OCI-LY7 (cell line): ENCODE data around the gene SGMS1. TPM values are rescaled to one million over a fixed set of nuclear protein-coding genes. Genes with fewer than 3 reads are reported as not detected.

Experiments
- BruUV-seq: library from RNA; stranded (reverse); fragments of 400-500 nt; replicated peaks from 2 replicates; lab custom pipeline; 2021; lab: Mats Ljungman, UMichigan
- CTCF ChIA-PET: fragments of 300-600 bp; sonication (Branson Sonifier 250); formaldehyde crosslinking; loops from one replicate; lab custom pipeline; 2022; ENCODE audit warnings: antibody characterized with exemption; ENCODE audit not compliant: unreplicated experiment; lab: Charles Lee
- POLR2A ChIA-PET: fragments of 300-600 bp; sonication (Branson Sonifier 250); formaldehyde crosslinking; loops from one replicate; lab custom pipeline; 2022; ENCODE audit warnings: antibody characterized with exemption; lab: Charles Lee
- DNase-seq: peaks from one replicate; pipeline ENCODE4 v3.0.0-alpha.2; 2015; ENCODE audit warnings: low spot score
- H2AFZ ChIP-seq: fragments of 200-600 bp; sonication (generic), shearing (Covaris generic); 2 replicates; pipeline ENCODE4 v1.6.1; 2014; ENCODE audit warnings: mild to moderate bottlenecking, antibody characterized with exemption, low read length, moderate library complexity
- H3K27ac ChIP-seq: fragments of 200-600 bp; sonication (generic); 2 replicates; pipeline ENCODE4 v1.5.1; 2014; ENCODE audit warnings: mixed run types, low read depth, mild to moderate bottlenecking, moderate library complexity, low read length, inconsistent platforms; ENCODE audit not compliant: poor library complexity, severe bottlenecking
- H3K36me3 ChIP-seq: fragments of 200-600 bp; sonication (generic); 2 replicates; pipeline ENCODE4 v1.6.1; 2014; ENCODE audit warnings: mild to moderate bottlenecking, antibody characterized with exemption, low read length, moderate library complexity, mixed read lengths; ENCODE audit not compliant: insufficient read depth
- H3K4me1 ChIP-seq: fragments of 200-600 bp; sonication (generic); 2 replicates; pipeline ENCODE4 v1.5.1; 2014; ENCODE audit warnings: mild to moderate bottlenecking, low read length; ENCODE audit not compliant: insufficient read depth, poor library complexity, severe bottlenecking
- H3K4me2 ChIP-seq: fragments of 200-600 bp; sonication (generic); 2 replicates; pipeline ENCODE4 v1.6.1; 2014; ENCODE audit warnings: mild to moderate bottlenecking, low read length
- H3K4me3 ChIP-seq: fragments of 200-600 bp; sonication (generic); 2 replicates; pipeline ENCODE4 v1.5.1; 2014; ENCODE audit warnings: mild to moderate bottlenecking, low read depth, low read length; ENCODE audit not compliant: poor library complexity, severe bottlenecking
- H3K79me2 ChIP-seq: fragments of 200-600 bp; sonication (generic); 2 replicates; pipeline ENCODE4 v1.6.1; 2016; ENCODE audit warnings: low read depth, mild to moderate bottlenecking, low read length, moderate library complexity, mixed read lengths; ENCODE audit not compliant: insufficient read depth
- H3K9me2 ChIP-seq: fragments of 200-600 bp; sonication (generic); 2 replicates; pipeline ENCODE4 v1.6.1; 2016; ENCODE audit warnings: mild to moderate bottlenecking, low read length, mixed read lengths; ENCODE audit not compliant: insufficient read depth
- H3K9me3 ChIP-seq: fragments of 200-600 bp; sonication (generic); 2 replicates; pipeline ENCODE4 v1.6.1; 2014; ENCODE audit warnings: mild to moderate bottlenecking, mixed run types, low read length, mixed read lengths
- H4K20me1 ChIP-seq: fragments of 200-600 bp; sonication (generic); 2 replicates; pipeline ENCODE4 v1.6.1; 2014; ENCODE audit warnings: mild to moderate bottlenecking, antibody characterized with exemption, low read length, moderate library complexity, mixed read lengths; ENCODE audit not compliant: insufficient read depth
- EZH2phosphoT487 ChIP-seq: fragments of 200-600 bp; sonication (generic); IDR thresholded peaks from 2 replicates; pipeline ENCODE4 v1.6.1; 2018; ENCODE audit warnings: low read depth, borderline replicate concordance, mild to moderate bottlenecking, mixed run types, antibody characterized with exemption, low read length, moderate library complexity, mixed read lengths
- intact Hi-C: fragments of 100-400 bp; cut with micrococcal nuclease; formaldehyde crosslinking; loops from one replicate; pipeline ENCODE4 v1.10.0; 2022; ENCODE audit not compliant: unreplicated experiment
- total RNA-seq, 2 experiments: library from RNA; depleted of rRNA in 1 of 2; stranded (reverse); fragments of >200 nt in 1 of 2; shearing (Covaris generic) in 1 of 2; gene quantifications; 2 replicates each; pipeline ENCODE4 v1.2.3, GENCODE V29; 2014 to 2022
- TF ChIP-seq, protein P1 (sequence below): fragments of 200-600 bp; sonication (generic); conservative IDR thresholded peaks from 2 replicates; pipeline ENCODE4 v1.5.1; 2014; ENCODE audit warnings: mild to moderate bottlenecking, antibody characterized with exemption, low read length, moderate library complexity, mixed read lengths

SGMS1 gene
- total RNA-seq, 2 experiments from 2014 or later = 45.4 to 57.5 TPM

DNA sequence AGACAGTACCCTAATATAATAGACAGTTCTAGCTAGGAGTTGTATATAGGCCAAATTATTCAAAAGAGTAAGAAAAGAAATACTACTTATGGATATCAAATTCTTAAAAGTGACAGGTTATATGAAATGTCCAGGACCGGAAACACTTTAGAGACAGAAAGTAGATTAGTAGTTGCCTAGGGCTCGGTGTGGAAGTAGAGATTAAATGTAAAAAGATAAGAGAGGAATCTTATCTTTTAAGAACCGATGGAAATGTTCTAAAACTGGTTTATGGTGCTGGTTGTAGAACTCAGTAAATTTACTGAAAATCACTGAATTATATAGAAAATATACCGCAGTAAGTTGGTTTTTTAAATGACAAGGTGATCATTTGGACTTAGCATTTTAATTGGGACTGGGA is 224.9 kb downstream of the SGMS1 start:
- Histone ChIP-seq H3K4me3 (no peak overlapping the region), H3K4me2 (no peak overlapping the region), H3K79me2 (no peaks in the 10 kb centered on the region), H3K4me1 (no peaks in the 10 kb centered on the region), H3K9me3 (no peaks in the 10 kb centered on the region), H2AFZ (no peak overlapping the region), H3K36me3 (no peaks in the 10 kb centered on the region), H3K9me2 (no peaks in the 10 kb centered on the region), H3K27ac (no peak overlapping the region), H4K20me1 (no peaks in the 10 kb centered on the region)
- no peak for DNase-seq
- ChIA-PET CTCF (no interaction called here), POLR2A (interaction anchor here (1.0 to 1.4 kb wide), 2 partner anchors 11 to 12 kb away, joined by 3 to 8 read pairs; no protein-coding TSS in a partner anchor)
- no peak for TF ChIP-seq EZH2phosphoT487
- TF ChIP-seq, protein P1, sequence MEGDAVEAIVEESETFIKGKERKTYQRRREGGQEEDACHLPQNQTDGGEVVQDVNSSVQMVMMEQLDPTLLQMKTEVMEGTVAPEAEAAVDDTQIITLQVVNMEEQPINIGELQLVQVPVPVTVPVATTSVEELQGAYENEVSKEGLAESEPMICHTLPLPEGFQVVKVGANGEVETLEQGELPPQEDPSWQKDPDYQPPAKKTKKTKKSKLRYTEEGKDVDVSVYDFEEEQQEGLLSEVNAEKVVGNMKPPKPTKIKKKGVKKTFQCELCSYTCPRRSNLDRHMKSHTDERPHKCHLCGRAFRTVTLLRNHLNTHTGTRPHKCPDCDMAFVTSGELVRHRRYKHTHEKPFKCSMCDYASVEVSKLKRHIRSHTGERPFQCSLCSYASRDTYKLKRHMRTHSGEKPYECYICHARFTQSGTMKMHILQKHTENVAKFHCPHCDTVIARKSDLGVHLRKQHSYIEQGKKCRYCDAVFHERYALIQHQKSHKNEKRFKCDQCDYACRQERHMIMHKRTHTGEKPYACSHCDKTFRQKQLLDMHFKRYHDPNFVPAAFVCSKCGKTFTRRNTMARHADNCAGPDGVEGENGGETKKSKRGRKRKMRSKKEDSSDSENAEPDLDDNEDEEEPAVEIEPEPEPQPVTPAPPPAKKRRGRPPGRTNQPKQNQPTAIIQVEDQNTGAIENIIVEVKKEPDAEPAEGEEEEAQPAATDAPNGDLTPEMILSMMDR = no peak
- BruUV-seq = no TSS peak
- intact Hi-C loops = no loop called here

DNA sequence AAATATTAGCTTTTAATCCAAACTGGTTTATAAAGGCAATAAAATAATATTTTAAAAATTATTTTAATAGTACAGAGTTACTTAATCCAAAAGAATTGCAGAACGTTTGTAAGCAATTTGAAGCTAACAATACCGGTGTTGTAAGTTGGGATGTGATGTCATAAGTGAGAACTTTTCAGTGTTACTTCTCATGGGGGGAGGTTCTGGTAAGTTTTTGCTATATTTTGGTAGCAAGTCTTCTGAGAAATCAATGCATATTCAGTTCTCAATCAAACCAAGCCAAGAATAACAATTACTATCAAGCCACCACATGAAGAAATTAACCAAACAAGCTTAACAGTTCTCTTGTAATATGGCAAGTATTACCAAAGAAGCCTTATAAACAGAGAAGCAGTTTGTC is 225.4 kb downstream of the SGMS1 start:
- BruUV-seq = no TSS peak
- Histone ChIP-seq H3K4me1 (no peaks in the 10 kb centered on the region), H3K9me3 (no peaks in the 10 kb centered on the region), H3K79me2 (no peaks in the 10 kb centered on the region), H3K4me2 (no peak overlapping the region), H3K36me3 (no peaks in the 10 kb centered on the region), H2AFZ (no peak overlapping the region), H3K9me2 (no peaks in the 10 kb centered on the region), H3K4me3 (no peak overlapping the region), H3K27ac (no peak overlapping the region), H4K20me1 (no peaks in the 10 kb centered on the region)
- no peak for TF ChIP-seq EZH2phosphoT487
- DNase-seq = no peak
- ChIA-PET POLR2A (interaction anchor here (1.0 to 1.4 kb wide), 3 partner anchors 11 to 38 kb away, joined by 3 to 8 read pairs (median 3); no protein-coding TSS in a partner anchor), CTCF (no interaction called here)
- intact Hi-C loops = no loop called here

- no peak overlapping the region for H2AFZ ChIP-seq
- H3K27ac ChIP-seq = no peak overlapping the region
- no peaks in the 10 kb centered on the region for H3K4me1 ChIP-seq
- ChIA-PET POLR2A (interaction anchor here (0.6 to 1.4 kb wide), 7 partner anchors 10 to 115 kb away, joined by 3 to 8 read pairs (median 3); no protein-coding TSS in a partner anchor), CTCF (no interaction called here)
- no peaks in the 10 kb centered on the region for H3K79me2 ChIP-seq
- no peak for DNase-seq
- BruUV-seq = no TSS peak
- no peaks in the 10 kb centered on the region for H3K9me3 ChIP-seq
- TF ChIP-seq, protein P1 = no peak
- no peak for TF ChIP-seq EZH2phosphoT487
- intact Hi-C loops = no loop called here
- H3K9me2 ChIP-seq = no peaks in the 10 kb centered on the region
- H4K20me1 ChIP-seq = no peaks in the 10 kb centered on the region
- no peak overlapping the region for H3K4me3 ChIP-seq
- H3K4me2 ChIP-seq = no peak overlapping the region
- H3K36me3 ChIP-seq = no peaks in the 10 kb centered on the region
Measured at GRCh38 chr10:50397312-50398140, 226.2 kb downstream of the SGMS1 start.
